GM23338 (cell line): Measurements from ENCODE around the gene EPHB1. TPM values are rescaled to one million over a fixed set of nuclear protein-coding genes. Genes with fewer than 3 reads are reported as not detected.

Experiments
- polyA plus RNA-seq: library from polyadenylated mRNA; unstranded; fragments of >200 nt; fragmentation: Nextera tagmentation; extraction: Ambion mirVana; gene quantifications from 2 replicates; pipeline ENCODE4 v1.2.1, GENCODE V29; 2016
- small RNA-seq: library from RNA; depleted of rRNA; stranded (forward); fragments of <200 nt; gene quantifications from one replicate; pipeline ENCODE3, GENCODE V24; 2014; ENCODE audit warnings: low replicate concordance
- total RNA-seq: library from RNA; depleted of rRNA; stranded (reverse); fragments of >200 nt; shearing (Covaris generic); gene quantifications from 2 replicates; pipeline ENCODE4 v1.2.3, GENCODE V29; 2014; rRNA removed

Gene EPHB1
- total and polyA plus RNA-seq, 2 experiments from 2014 or later = 2.7 to 5.2 TPM

Small RNA genes lying within 50 kb of the gene (small RNA-seq; reads per million reads assigned to genes)
- gene RNA5SP141 (not detected), gene RNU6-1174P (not detected)

Other genes starting within 250 kb of the EPHB1 start
- not detected in 2 replicates for gene KY, start 144.2 kb upstream of the EPHB1 start, total RNA-seq
- gene KY, start 144.2 kb upstream of the EPHB1 start, polyA plus RNA-seq = not detected in 2 replicates